ENCODE data around the gene DCLRE1C. TPM values are rescaled to one million over a fixed set of nuclear protein-coding genes. Genes with fewer than 3 reads are reported as not detected.

DCLRE1C gene
- total and polyA plus RNA-seq, 3 experiments from 2014 or later = 11.3 to 28.4 (median 12.5) TPM

DNA sequence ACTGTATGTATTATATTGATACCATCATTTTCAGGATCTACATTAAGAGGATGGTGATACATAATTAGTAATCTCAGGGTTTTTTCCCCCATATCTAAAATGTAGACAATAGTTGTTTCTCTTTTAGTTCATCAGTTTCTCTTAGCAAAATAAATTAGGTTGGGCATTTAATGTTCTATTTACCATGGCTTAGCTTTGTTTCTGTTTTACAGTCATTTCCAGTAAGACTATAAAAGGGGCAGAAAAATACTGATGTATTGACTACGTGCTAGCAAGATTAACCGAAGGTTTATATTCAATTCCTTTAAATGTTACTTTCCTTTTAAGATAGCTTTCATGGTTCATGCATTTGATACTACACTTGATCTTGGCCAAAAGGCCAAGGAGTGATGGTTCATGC, 49.0 kb downstream of the DCLRE1C start:
- no peaks in the 10 kb centered on the region for H3K9me3 ChIP-seq (ENCODE audit: low read length)
- Mint-ChIP-seq H3K9me3 (no peaks in the 10 kb centered on the region), H3K27ac (peak overlapping the region in 1 of 8 donors; percentile 13), H3K27me3 (no peaks in the 10 kb centered on the region), H3K36me3 (peaks cover 15 to 25% (median 21%) of the 10 kb centered on the region in 3 donors), H3K4me1 (peaks cover 9 to 23% (median 20%) of the 10 kb centered on the region in 3 donors), H3K4me3 (no peak overlapping the region)
- no peak overlapping the region for H3K27ac ChIP-seq (ENCODE audit: low read depth, low read length)
- peaks cover 14% of the 10 kb centered on the region for H3K36me3 ChIP-seq (ENCODE audit: insufficient read depth, low read length)
- ChIA-PET CTCF (no interaction called here), POLR2A (no interaction called here)
- no peaks in the 10 kb centered on the region for H3K27me3 ChIP-seq (ENCODE audit: insufficient read depth, low read length, poor library complexity, severe bottlenecking)
- no peaks in the 10 kb centered on the region for H3K4me1 ChIP-seq (ENCODE audit: insufficient read depth, low read length)
- DNase-seq = no peak
- H3K4me3 ChIP-seq (ENCODE audit: low read length) = no peak overlapping the region

DNA sequence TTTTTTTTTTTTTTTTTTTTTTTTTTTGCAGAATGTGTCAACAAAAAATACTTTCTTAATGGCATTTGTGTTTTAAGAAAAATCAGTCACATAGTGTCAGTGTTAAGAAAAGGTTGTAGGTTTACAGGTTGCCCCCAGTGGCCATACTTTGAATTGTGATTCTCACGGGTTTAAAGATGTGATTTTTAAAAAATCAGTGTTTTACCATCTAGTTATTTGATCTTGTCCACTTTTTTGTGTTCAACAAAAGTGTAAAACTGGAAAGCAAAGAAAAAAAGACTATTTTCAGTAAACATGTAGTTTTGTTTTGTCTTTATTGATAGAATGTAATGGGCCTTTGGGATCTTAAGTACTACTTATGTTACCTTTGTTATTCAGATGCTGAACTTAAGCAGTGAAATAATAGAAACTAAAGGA, 49.6 kb downstream of the DCLRE1C start:
- no peaks in the 10 kb centered on the region for H3K27me3 ChIP-seq (ENCODE audit: insufficient read depth, low read length, poor library complexity, severe bottlenecking)
- H3K36me3 Mint-ChIP-seq = peaks cover 13 to 22% (median 19%) of the 10 kb centered on the region in 3 donors
- peak in 2 of 5 donors; percentile 21 to 30 for DNase-seq
- peaks cover 9 to 23% (median 20%) of the 10 kb centered on the region in 3 donors for H3K4me1 Mint-ChIP-seq
- peak overlapping the region in 2 of 8 donors; percentile 1 to 13 for H3K27ac Mint-ChIP-seq
- no peaks in the 10 kb centered on the region for H3K9me3 ChIP-seq (ENCODE audit: low read length)
- CTCF ChIA-PET = interaction anchor here (1.0 kb wide), 1 partner anchor 66 kb away, joined by 3 read pairs; the partner anchor contains the start of genes CDNF, HSPA14 and MSANTD7
- POLR2A ChIA-PET = no interaction called here
- no peaks in the 10 kb centered on the region for H3K9me3 Mint-ChIP-seq
- H3K4me1 ChIP-seq (ENCODE audit: insufficient read depth, low read length) = no peaks in the 10 kb centered on the region
- H3K27me3 Mint-ChIP-seq = no peaks in the 10 kb centered on the region
- H3K4me3 ChIP-seq (ENCODE audit: low read length) = no peak overlapping the region
- H3K4me3 Mint-ChIP-seq = no peak overlapping the region
- H3K36me3 ChIP-seq (ENCODE audit: insufficient read depth, low read length) = peaks cover 13% of the 10 kb centered on the region
- H3K27ac ChIP-seq (ENCODE audit: low read depth, low read length) = no peak overlapping the region

DNA sequence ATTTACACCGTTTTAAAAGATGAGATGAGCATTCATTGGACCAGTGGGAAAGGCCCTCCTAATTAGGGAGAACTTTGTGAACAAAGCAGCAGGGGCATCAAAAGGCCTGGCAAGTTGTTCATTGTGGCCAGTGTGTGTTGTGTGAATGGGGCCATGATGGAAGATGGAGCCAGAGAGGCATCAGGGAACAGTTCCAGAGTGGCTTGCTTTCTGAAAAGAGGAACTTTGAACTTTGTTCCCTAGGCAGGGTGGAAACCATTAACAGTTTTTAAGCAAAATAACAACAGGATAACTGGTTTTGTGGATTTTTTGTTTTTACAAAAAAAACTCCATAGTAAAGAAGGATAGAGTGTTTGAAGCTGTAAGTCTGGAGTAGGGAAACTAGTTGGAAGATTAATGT, 62.7 kb downstream of the DCLRE1C start:
- Mint-ChIP-seq H3K4me1 (peaks cover 0 to 7% (median 4%) of the 10 kb centered on the region in 3 donors), H3K27me3 (no peaks in the 10 kb centered on the region), H3K9me3 (no peaks in the 10 kb centered on the region), H3K27ac (peak overlapping the region in 1 of 8 donors; percentile 53), H3K4me3 (no peak overlapping the region), H3K36me3 (peaks cover 0 to 3% (median 1%) of the 10 kb centered on the region in 3 donors)
- POLR2A ChIA-PET = no interaction called here
- Histone ChIP-seq H3K27me3 (ENCODE audit: insufficient read depth, low read length, poor library complexity, severe bottlenecking) (no peaks in the 10 kb centered on the region), H3K9me3 (ENCODE audit: low read length) (no peaks in the 10 kb centered on the region), H3K4me1 (ENCODE audit: insufficient read depth, low read length) (no peaks in the 10 kb centered on the region), H3K27ac (ENCODE audit: low read depth, low read length) (no peak overlapping the region), H3K4me3 (ENCODE audit: low read length) (no peak overlapping the region), H3K36me3 (ENCODE audit: insufficient read depth, low read length) (no peaks in the 10 kb centered on the region)
- DNase-seq = no peak
- CTCF ChIA-PET = no interaction called here

DNA sequence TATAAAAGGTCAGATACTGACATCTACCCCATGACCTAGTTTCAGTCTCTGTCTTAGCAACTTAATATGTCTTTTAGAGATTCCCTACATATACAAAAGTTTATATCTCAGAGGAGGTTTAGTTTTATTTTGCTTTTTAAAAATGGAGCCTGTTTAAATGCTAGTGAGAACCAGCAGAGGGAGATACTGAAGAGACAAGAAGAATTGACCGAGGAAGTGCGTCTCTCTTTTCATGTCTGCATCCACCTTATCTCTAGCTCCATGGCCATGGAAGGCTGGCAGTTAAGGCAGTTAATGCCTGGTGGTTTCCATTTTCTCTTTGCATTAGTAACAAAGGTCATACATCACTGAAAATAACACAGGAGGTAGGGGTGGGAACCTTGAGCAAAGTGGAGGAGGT, 64.6 kb downstream of the DCLRE1C start:
- Histone ChIP-seq H3K27me3 (ENCODE audit: insufficient read depth, low read length, poor library complexity, severe bottlenecking) (no peaks in the 10 kb centered on the region), H3K36me3 (ENCODE audit: insufficient read depth, low read length) (no peaks in the 10 kb centered on the region), H3K27ac (ENCODE audit: low read depth, low read length) (no peak overlapping the region), H3K9me3 (ENCODE audit: low read length) (no peaks in the 10 kb centered on the region), H3K4me1 (ENCODE audit: insufficient read depth, low read length) (no peaks in the 10 kb centered on the region), H3K4me3 (ENCODE audit: low read length) (no peak overlapping the region)
- Mint-ChIP-seq H3K4me1 (peaks cover 0 to 7% (median 5%) of the 10 kb centered on the region in 3 donors), H3K27ac (peak overlapping the region in 2 of 8 donors; percentile 6 to 7), H3K36me3 (peaks cover 0 to 1% (median 0%) of the 10 kb centered on the region in 3 donors), H3K4me3 (no peak overlapping the region), H3K27me3 (no peaks in the 10 kb centered on the region), H3K9me3 (no peaks in the 10 kb centered on the region)
- CTCF ChIA-PET = interaction anchor here (0.9 to 1.2 kb wide), 2 partner anchors 216 to 380 kb away, joined by 3 read pairs; no protein-coding TSS in a partner anchor
- POLR2A ChIA-PET = no interaction called here
- DNase-seq = no peak

DNA sequence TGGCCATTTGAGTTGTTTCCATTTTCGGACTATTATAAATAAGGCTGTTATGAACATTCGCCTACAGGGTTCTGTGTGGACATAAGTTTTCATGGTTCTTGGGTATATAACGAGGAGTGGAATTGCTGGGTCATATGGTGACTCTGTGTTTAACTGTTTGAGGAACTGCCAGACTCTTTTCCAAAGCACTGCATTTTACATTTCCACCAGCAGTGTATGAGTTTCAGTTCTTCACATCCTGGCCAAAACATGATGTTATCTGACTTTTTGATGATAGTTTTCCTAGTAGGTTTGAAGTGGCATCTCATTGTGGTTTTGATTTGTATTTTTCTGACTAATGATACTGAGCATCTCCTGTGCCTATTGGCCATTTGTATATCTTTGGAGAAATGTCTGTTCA, 69.8 kb downstream of the DCLRE1C start:
- H3K4me1 Mint-ChIP-seq = peaks cover 15 to 19% (median 16%) of the 10 kb centered on the region in 3 donors

DNA sequence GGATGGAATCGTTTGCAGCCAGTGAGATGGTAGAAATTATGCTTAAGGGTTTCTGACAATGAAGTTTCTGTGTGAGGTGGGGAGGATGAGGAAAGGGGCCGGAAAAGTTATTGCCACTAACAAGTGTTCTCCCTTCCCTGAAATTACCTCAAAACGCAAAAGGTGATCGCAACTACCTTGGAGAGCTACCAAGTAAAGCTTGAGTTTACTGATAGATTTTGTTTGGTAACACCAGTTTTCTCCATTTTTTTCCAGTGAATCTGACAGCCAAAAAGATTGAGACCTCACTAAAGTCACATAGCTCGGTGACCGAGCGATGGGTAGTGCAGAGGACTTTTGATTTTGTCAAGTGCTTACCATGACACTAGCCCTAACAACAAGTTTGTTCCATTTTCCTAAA, 73.7 kb downstream of the DCLRE1C start:
- Mint-ChIP-seq H3K9me3 (no peaks in the 10 kb centered on the region), H3K4me1 (peaks cover 32 to 42% (median 33%) of the 10 kb centered on the region in 3 donors), H3K27me3 (peaks cover 0 to 3% of the 10 kb centered on the region in 2 donors), H3K36me3 (peaks cover 0 to 10% (median 1%) of the 10 kb centered on the region in 3 donors), H3K27ac (peak overlapping the region in 7 of 8 donors; percentile 45 to 98 (median 88)), H3K4me3 (peak overlapping the region; percentile 89 to 93 (median 91))
- Histone ChIP-seq H3K36me3 (ENCODE audit: insufficient read depth, low read length) (no peaks in the 10 kb centered on the region), H3K9me3 (ENCODE audit: low read length) (no peaks in the 10 kb centered on the region), H3K27me3 (ENCODE audit: insufficient read depth, low read length, poor library complexity, severe bottlenecking) (no peaks in the 10 kb centered on the region), H3K4me3 (ENCODE audit: low read length) (no peak overlapping the region), H3K4me1 (ENCODE audit: insufficient read depth, low read length) (peaks cover 21% of the 10 kb centered on the region), H3K27ac (ENCODE audit: low read depth, low read length) (no peak overlapping the region)
- POLR2A ChIA-PET = no interaction called here
- CTCF ChIA-PET = no interaction called here
- peak in 1 of 5 donors; percentile 7 for DNase-seq

More for the DNA sequence above, 69.8 kb downstream of the DCLRE1C start:
- Mint-ChIP-seq H3K4me3 (no peak overlapping the region), H3K9me3 (no peaks in the 10 kb centered on the region), H3K36me3 (peaks cover 0 to 5% (median 1%) of the 10 kb centered on the region in 3 donors), H3K27me3 (peaks cover 0 to 3% of the 10 kb centered on the region in 2 donors), H3K27ac (no peak overlapping the region)
- H3K27me3 ChIP-seq (ENCODE audit: insufficient read depth, low read length, poor library complexity, severe bottlenecking) = no peaks in the 10 kb centered on the region
- no peaks in the 10 kb centered on the region for H3K9me3 ChIP-seq (ENCODE audit: low read length)
- H3K36me3 ChIP-seq (ENCODE audit: insufficient read depth, low read length) = no peaks in the 10 kb centered on the region
- ChIA-PET CTCF (no interaction called here), POLR2A (interaction anchor here (0.6 kb wide), 1 partner anchor 303 kb away, joined by 4 read pairs; no protein-coding TSS in a partner anchor)
- no peak overlapping the region for H3K27ac ChIP-seq (ENCODE audit: low read depth, low read length)
- H3K4me3 ChIP-seq (ENCODE audit: low read length) = no peak overlapping the region
- DNase-seq = no peak
- peaks cover 9% of the 10 kb centered on the region for H3K4me1 ChIP-seq (ENCODE audit: insufficient read depth, low read length)

DNA sequence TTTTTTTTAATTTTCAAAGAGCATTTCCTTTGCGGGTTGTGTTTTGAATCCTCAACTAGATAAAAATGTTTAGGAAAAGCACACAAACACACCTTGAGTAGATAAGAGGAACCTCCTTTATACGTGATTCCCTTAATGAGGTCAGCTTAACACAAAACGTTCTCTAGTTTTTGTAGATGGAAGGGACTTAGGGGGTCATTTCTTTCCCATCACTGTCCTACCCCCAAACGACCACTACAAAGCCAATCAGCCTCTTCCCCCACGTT, 74.0 kb downstream of the DCLRE1C start:
- no peak overlapping the region for H3K27ac ChIP-seq (ENCODE audit: low read depth, low read length)
- peaks cover 21% of the 10 kb centered on the region for H3K4me1 ChIP-seq (ENCODE audit: insufficient read depth, low read length)
- no peaks in the 10 kb centered on the region for H3K27me3 ChIP-seq (ENCODE audit: insufficient read depth, low read length, poor library complexity, severe bottlenecking)
- Mint-ChIP-seq H3K4me3 (peak overlapping the region; percentile 89 to 93 (median 91)), H3K27ac (peak overlapping the region in 7 of 8 donors; percentile 45 to 98 (median 88)), H3K9me3 (no peaks in the 10 kb centered on the region), H3K27me3 (peaks cover 0 to 3% of the 10 kb centered on the region in 2 donors), H3K36me3 (peaks cover 0 to 10% (median 1%) of the 10 kb centered on the region in 3 donors), H3K4me1 (peaks cover 32 to 42% (median 33%) of the 10 kb centered on the region in 3 donors)
- no peaks in the 10 kb centered on the region for H3K9me3 ChIP-seq (ENCODE audit: low read length)
- ChIA-PET CTCF (interaction anchor here (0.8 to 1.2 kb wide), 2 partner anchors 71 to 79 kb away, joined by 3 read pairs; partner anchors contain the start of gene MEIG1), POLR2A (no interaction called here)
- no peak for DNase-seq
- H3K36me3 ChIP-seq (ENCODE audit: insufficient read depth, low read length) = no peaks in the 10 kb centered on the region
- peak overlapping the region; percentile 75 for H3K4me3 ChIP-seq (ENCODE audit: low read length)

DNA sequence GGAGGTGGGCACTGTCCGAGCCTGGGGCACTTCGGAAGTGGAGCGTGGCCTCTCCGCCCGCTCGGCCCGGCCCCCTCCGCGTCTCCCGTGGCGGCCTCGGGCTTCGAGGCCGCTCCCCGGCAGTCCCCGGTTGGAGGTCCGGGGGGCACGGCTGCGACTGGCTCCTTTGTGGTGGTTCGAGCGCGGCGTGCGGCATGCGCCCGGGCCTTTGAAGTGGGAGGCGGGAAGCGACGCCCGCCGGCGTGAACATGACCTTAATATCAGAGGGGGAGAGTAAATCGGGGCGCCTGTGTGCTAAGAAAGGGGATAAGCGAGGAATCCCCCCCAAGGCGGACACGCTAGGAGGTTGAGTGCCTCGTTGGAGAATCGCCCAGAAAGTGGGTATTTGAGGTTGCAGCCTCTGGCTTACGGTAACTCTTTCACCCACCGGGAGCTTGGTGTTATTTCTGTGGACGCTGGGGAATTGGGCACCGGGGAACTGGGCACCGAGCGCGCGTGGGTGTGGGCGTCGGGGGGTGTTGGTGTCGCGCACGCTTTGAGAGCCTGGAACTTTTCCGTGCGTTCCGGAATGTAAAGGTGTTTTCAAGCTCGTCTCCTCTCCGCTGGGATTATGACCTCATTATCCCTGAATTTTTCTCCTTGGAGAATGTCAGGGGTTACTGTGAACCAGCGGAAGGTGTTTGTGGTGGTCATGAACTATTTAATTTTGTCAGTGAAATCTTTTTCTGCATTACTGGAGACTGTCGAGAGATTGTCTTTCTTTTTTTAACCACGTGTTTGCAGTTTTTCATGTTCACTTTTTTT, 74.6 kb downstream of the DCLRE1C start:
- peaks cover 32 to 42% (median 33%) of the 10 kb centered on the region in 3 donors for H3K4me1 Mint-ChIP-seq
- CTCF ChIA-PET = interaction anchor here (0.8 to 2.0 kb wide), 5 partner anchors 41 to 683 kb away, joined by 3 to 13 read pairs (median 3); partner anchors contain the start of genes CDNF, HSPA14, MEIG1 and MSANTD7
- Histone ChIP-seq H3K4me1 (ENCODE audit: insufficient read depth, low read length) (peaks cover 21% of the 10 kb centered on the region), H3K27me3 (ENCODE audit: insufficient read depth, low read length, poor library complexity, severe bottlenecking) (no peaks in the 10 kb centered on the region), H3K9me3 (ENCODE audit: low read length) (no peaks in the 10 kb centered on the region), H3K4me3 (ENCODE audit: low read length) (peak overlapping the region; percentile 75), H3K27ac (ENCODE audit: low read depth, low read length) (peak overlapping the region; percentile 79), H3K36me3 (ENCODE audit: insufficient read depth, low read length) (no peaks in the 10 kb centered on the region)
- peak overlapping the region in 7 of 8 donors; percentile 67 to 98 (median 88) for H3K27ac Mint-ChIP-seq
- POLR2A ChIA-PET = interaction anchor here (0.8 to 2.6 kb wide), 5 partner anchors 42 to 336 kb away, joined by 3 to 35 read pairs (median 8); partner anchors contain the start of genes CDNF, DCLRE1C, HSPA14 and MEIG1
- no peaks in the 10 kb centered on the region for H3K9me3 Mint-ChIP-seq
- peak; percentile 10 to 61 (median 46) for DNase-seq
- H3K27me3 Mint-ChIP-seq = peaks cover 0 to 3% of the 10 kb centered on the region in 2 donors
- H3K36me3 Mint-ChIP-seq = peaks cover 0 to 10% (median 1%) of the 10 kb centered on the region in 3 donors
- peak overlapping the region; percentile 89 to 93 (median 91) for H3K4me3 Mint-ChIP-seq

Measured in CD8-positive, alpha-beta memory T cell (primary cell).